Measurements from ENCODE around the gene CRYM. TPM values are rescaled to one million over a fixed set of nuclear protein-coding genes. Genes with fewer than 3 reads are reported as not detected.

The CRYM gene
- total RNA-seq, 4 donors from 2014 or later, result 1.2 to 1.4 TPM; not detected in 2

GRCh38 chr16:21223787-21224186 is 54.3 kb downstream of the CRYM start:
- ATAC-seq (ENCODE audit: low FRiP score) (no peak), DNase-seq (ENCODE audit: low spot score) (no peak)
- TF ChIP-seq CTCF (IDR thresholded peaks at IDR 0.05), result no peak

- TF ChIP-seq CTCF (IDR thresholded peaks at IDR 0.05), result no peak
- DNase-seq (ENCODE audit: low spot score) (no peak), ATAC-seq (ENCODE audit: low FRiP score) (no peak)
Observed at GRCh38 chr16:21222495-21223337, 55.4 kb downstream of the CRYM start.

- DNase-seq (ENCODE audit: low spot score), result no peak
- ATAC-seq (ENCODE audit: low FRiP score), result no peak
- no peak for TF ChIP-seq CTCF (IDR thresholded peaks at IDR 0.05)
Observed at GRCh38 chr16:21219551-21219950, 58.5 kb downstream of the CRYM start.

GRCh38 chr16:21218153-21218552 is 59.9 kb downstream of the CRYM start:
- ATAC-seq (ENCODE audit: low FRiP score) (peak; percentile 57), DNase-seq (ENCODE audit: low spot score) (no peak)
- TF ChIP-seq CTCF (IDR thresholded peaks at IDR 0.05), result no peak

GRCh38 chr16:21217121-21217520 is 61.0 kb downstream of the CRYM start:
- ATAC-seq (ENCODE audit: low FRiP score) (no peak), DNase-seq (ENCODE audit: low spot score) (no peak)
- no peak for TF ChIP-seq CTCF (IDR thresholded peaks at IDR 0.05)

- ATAC-seq (ENCODE audit: low FRiP score) (no peak), DNase-seq (ENCODE audit: low spot score) (no peak)
- TF ChIP-seq CTCF (IDR thresholded peaks at IDR 0.05), result no peak
Observed at GRCh38 chr16:21214086-21214485, 64.0 kb downstream of the CRYM start.

GRCh38 chr16:21211486-21211885 is 66.6 kb downstream of the CRYM start, which contains the start of gene ZP2:
TSS of gene ZP2 (minus strand) at chr16:21211574. CDS start at chr16:21211547, 27 bp downstream.
- ATAC-seq (ENCODE audit: low FRiP score) (no peak), DNase-seq (ENCODE audit: low spot score) (no peak)
- no peak for TF ChIP-seq CTCF (IDR thresholded peaks at IDR 0.05)

Measured in omental fat pad (tissue), 4 donors.